Aorta (tissue), 5 donors: ENCODE results near the gene VPS37C. TPM values are rescaled to one million over a fixed set of nuclear protein-coding genes. Genes with fewer than 3 reads are reported as not detected.

Source experiments
- ATAC-seq: fragments of 200-7000 bp; cut with Tn5 transposase; one replicate; pipeline ENCODE4 v1.9.1; 2022; ENCODE audit warnings: moderate library complexity; ENCODE audit not compliant: low FRiP score
- DNase-seq, 2 donors: peaks; one replicate each; pipeline ENCODE4 v3.0.0-alpha.2; 2020
- H3K27ac ChIP-seq, 2 donors: one replicate each; pipeline ENCODE4 v1.5.1; 2013; ENCODE audit warnings: low read length in 2 of 2, mild to moderate bottlenecking in 2 of 2, moderate library complexity in 2 of 2, control low read depth in 1 of 2, inconsistent platforms in 1 of 2, low read depth in 1 of 2
- H3K27me3 ChIP-seq, 2 donors: one replicate each; pipeline ENCODE4 v1.6.1; 2013; ENCODE audit warnings: control low read depth in 1 of 2, low read length in 1 of 2, mild to moderate bottlenecking in 1 of 2, moderate library complexity in 1 of 2; ENCODE audit not compliant: insufficient read depth in 2 of 2, control insufficient read depth in 1 of 2
- H3K36me3 ChIP-seq, 2 donors: one replicate each; pipeline ENCODE4 v1.6.1; 2013; ENCODE audit warnings: control low read depth in 1 of 2, low read length in 1 of 2, mild to moderate bottlenecking in 1 of 2; ENCODE audit not compliant: insufficient read depth in 2 of 2, control insufficient read depth in 1 of 2
- H3K4me1 ChIP-seq, 2 donors: one replicate each; pipeline ENCODE4 v1.6.1; 2013; ENCODE audit warnings: low read length in 2 of 2, control low read depth in 1 of 2, mild to moderate bottlenecking in 1 of 2, moderate library complexity in 1 of 2; ENCODE audit not compliant: insufficient read depth in 2 of 2, control insufficient read depth in 1 of 2
- H3K4me3 ChIP-seq, 2 donors: one replicate each; pipeline ENCODE4 v1.5.1; 2013; ENCODE audit warnings: low read length in 2 of 2, control low read depth in 1 of 2, mild to moderate bottlenecking in 1 of 2
- H3K9me3 ChIP-seq: one replicate; pipeline ENCODE4 v1.6.1; 2013; ENCODE audit warnings: mild to moderate bottlenecking, low read length; ENCODE audit not compliant: control insufficient read depth
- WGBS, 2 donors: extraction: QIAGEN DNeasy Blood & Tissue Kit; methylation state at CpG; one replicate each; pipeline ENCODE4 v1.1.7; 2013; 5-methylcytosine and 5-hydroxymethylcytosine counted together
- intact Hi-C, 2 donors: fragments of 100-400 bp; cut with DNase I; formaldehyde crosslinking; loops; one replicate each; pipeline versions ENCODE4 v1.14.2 to v1.15.0; 2022
- polyA plus RNA-seq, 2 donors: library from polyadenylated mRNA; stranded (reverse); fragments of 200-250 nt; gene quantifications; one replicate each; pipeline ENCODE4 v1.2.3, GENCODE V29; 2013
- total RNA-seq, 2 donors: library from RNA; stranded (reverse); fragmentation: NEBNext Ultra II Directional; extraction: Animal tissue kit (Norgen Biotek cat#: 25700); gene quantifications; one replicate each; pipeline ENCODE4 v1.2.1, GENCODE V29; 2021
- donor health status: healthy with polysubstance abuse.
- donor health status: Bipolar disorder and iron deficiency.
- donor health status: DM: no; HTN: no; CAD: no.
- donor health status: DM: no; HTN: no; CAD: no.
- donor health status: DM: yes; HTN: yes; CAD: no.

The VPS37C gene
- total and polyA plus RNA-seq, 4 donors, result 12.7 to 39.9 (median 21.9) TPM

DNA sequence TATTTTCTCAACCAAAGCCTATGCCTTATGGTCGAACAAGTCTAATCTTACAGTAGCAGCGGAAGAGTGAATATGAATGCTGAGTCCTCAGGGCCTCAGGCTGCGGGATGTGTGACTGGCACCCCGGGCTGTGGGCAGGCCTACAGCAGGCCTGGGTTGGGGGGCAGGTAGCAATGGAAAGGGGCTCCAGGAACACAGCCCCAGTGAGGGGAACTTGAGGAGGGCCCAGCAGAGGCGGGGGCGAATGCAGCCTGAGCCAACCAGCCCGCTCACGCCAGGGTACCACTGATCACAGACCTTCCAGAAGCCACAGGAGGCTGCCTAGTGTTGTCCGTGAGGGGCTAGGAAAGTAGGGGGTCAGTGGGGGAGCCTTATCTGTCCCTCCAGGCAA, 70.2 kb downstream of the VPS37C start:
- 94 to 98% methylated on average over 9 of the region's 9 CpGs for WGBS, 2 donors
- Histone ChIP-seq H3K36me3 (no peaks in the 10 kb centered on the region), H3K4me3 (no peak overlapping the region), H3K4me1 (no peaks in the 10 kb centered on the region), H3K27ac (no peak overlapping the region), H3K27me3 (no peaks in the 10 kb centered on the region), H3K9me3 (no peaks in the 10 kb centered on the region)
- intact Hi-C loops, result no loop called here
- ATAC-seq (no peak), DNase-seq (no peak)

DNA sequence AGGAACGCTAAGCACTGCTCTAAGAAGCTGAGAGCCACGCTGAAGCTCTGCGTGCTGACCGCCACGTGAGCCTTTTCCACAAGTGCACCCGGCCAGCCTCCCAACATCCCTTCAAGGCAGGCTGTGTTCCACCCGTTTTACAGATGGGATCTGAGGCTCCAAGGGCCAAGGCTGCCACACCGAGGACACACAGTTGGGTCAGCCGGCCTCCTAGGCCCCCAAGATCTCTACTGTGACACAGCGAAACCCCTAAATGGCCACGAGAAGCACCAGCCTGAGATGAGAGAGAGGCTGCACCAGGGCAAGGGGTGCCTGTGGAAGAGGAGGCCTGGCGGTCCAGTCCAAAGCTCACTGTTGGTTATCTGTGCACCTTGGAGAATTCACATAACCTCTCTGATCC, 70.7 kb downstream of the VPS37C start:
- 82 to 83% methylated on average over 12 of the region's 12 CpGs for WGBS, 2 donors
- H3K36me3 ChIP-seq, result no peaks in the 10 kb centered on the region
- DNase-seq (no peak), ATAC-seq (no peak)
- no peaks in the 10 kb centered on the region for H3K4me1 ChIP-seq
- H3K27me3 ChIP-seq, result no peaks in the 10 kb centered on the region
- intact Hi-C loops, result no loop called here
- H3K4me3 ChIP-seq, result no peak overlapping the region
- no peaks in the 10 kb centered on the region for H3K9me3 ChIP-seq
- H3K27ac ChIP-seq, result no peak overlapping the region

DNA sequence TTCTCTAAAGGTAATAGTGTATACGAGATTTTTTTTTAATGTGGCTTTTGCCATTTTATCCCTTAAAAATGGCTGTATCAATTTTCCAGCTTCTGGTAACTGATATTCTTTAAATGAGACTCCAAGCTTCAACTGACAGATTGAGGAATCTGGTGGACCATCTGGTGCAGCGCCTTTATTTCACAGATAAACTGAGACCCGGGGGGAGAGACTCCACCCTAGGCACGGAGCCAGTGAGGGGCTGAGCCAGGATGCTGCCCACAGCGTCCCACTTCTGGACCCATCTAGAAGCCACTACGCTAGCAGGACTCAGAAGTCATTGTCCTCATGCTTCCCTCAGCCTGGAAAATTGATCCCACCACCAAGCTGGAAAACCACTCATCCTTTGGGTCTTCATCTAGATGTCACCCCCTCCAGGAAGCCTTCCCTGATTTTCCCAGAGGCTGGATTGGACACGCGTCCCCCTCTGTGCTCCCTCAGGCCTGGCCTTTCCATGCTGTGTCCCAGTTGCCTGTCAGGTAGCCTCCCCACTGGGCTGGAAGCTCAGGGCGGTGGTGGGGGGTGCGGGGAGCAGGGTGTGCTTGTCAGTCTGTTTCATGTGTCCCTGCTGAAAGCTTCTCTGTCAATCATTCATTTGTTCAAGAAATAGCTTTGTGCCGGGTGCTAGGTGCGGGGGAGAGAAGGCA, 71.3 kb downstream of the VPS37C start:
- WGBS, 2 donors, result 82 to 84% methylated on average over 12 of the region's 12 CpGs
- H3K27me3 ChIP-seq, result no peaks in the 10 kb centered on the region
- DNase-seq (no peak), ATAC-seq (no peak)
- H3K4me3 ChIP-seq, result no peak overlapping the region
- no peaks in the 10 kb centered on the region for H3K4me1 ChIP-seq
- no peaks in the 10 kb centered on the region for H3K9me3 ChIP-seq
- no peaks in the 10 kb centered on the region for H3K36me3 ChIP-seq
- H3K27ac ChIP-seq, result no peak overlapping the region
- intact Hi-C loops, result no loop called here

DNA sequence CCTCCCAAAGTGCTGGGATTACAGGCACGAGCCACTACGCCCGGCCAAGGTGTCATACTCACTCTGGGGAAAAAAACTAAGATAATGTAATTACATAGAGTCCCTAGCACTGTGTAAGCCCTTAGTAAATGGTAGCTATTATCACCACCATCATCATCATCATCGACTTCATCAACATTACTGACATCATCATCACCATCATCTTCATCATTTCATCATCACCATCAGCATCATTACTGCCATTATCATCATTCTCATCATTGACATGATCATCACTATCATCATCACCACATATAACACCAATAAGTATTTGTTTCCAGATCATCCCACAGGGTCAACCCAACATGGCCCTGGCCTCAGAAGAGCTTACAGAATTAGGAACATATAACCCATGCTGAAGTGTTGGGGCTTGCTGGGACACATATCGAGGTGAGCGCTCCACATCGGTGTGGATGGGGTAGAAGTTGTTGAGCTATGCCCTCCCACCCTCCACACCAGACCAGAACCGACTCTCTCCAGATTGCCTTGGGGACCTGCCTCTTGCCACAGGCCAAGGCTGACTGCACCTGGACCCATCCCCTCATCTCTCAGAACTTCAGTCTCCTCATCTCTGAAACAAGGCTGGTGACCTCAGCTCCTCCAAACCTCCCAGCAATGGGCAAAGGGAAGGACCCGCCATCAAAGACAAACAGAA, 73.7 kb downstream of the VPS37C start:
- WGBS, 2 donors, result 90 to 91% methylated on average over 9 of the region's 9 CpGs
- intact Hi-C loops, result no loop called here
- H3K27me3 ChIP-seq, result no peaks in the 10 kb centered on the region

DNA sequence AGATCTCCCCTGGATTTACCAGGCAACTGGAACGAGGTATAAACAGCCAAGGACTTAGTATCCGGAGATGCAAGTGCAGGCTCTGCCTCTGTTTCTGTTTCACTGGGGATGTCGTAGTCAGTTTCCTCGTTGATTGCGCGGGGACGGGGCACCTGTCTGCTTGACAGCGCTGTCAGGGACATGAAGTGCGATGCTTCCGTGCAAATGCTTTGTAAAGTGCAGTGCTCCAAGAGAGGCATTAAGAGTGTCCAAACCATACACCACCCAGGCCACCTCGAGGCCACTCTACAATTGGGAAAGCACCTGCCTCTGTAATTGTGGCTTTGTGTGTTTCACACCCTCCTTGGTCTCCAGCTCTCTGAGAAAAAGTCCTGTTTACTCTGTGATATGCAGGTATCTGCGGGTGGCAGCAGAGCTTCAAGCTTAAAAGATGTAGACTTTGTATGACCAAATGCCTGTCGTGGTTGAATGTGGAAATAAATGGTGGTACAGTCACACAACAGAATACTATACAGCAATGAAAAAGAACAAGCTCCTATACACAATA, 77.6 kb downstream of the VPS37C start:
- H3K9me3 ChIP-seq, result no peaks in the 10 kb centered on the region
- whole genome bisulfite sequencing, 2 donors, result 84 to 86% methylated on average over 13 of the region's 13 CpGs
- no peak overlapping the region for H3K4me3 ChIP-seq
- intact Hi-C loops, result loop anchor here in 1 of 2 donors (5.0 kb wide), 1 partner anchor 36 kb away; no protein-coding TSS in a partner anchor
- H3K27ac ChIP-seq, result no peak overlapping the region
- H3K27me3 ChIP-seq, result no peaks in the 10 kb centered on the region
- no peaks in the 10 kb centered on the region for H3K4me1 ChIP-seq
- no peak for DNase-seq
- ATAC-seq, result no peak
- H3K36me3 ChIP-seq, result no peaks in the 10 kb centered on the region

More for the DNA sequence above, 73.7 kb downstream of the VPS37C start:
- no peak for ATAC-seq
- no peaks in the 10 kb centered on the region for H3K4me1 ChIP-seq
- H3K27ac ChIP-seq, result no peak overlapping the region
- H3K9me3 ChIP-seq, result no peaks in the 10 kb centered on the region
- no peak for DNase-seq
- no peaks in the 10 kb centered on the region for H3K36me3 ChIP-seq
- H3K4me3 ChIP-seq, result no peak overlapping the region

DNA sequence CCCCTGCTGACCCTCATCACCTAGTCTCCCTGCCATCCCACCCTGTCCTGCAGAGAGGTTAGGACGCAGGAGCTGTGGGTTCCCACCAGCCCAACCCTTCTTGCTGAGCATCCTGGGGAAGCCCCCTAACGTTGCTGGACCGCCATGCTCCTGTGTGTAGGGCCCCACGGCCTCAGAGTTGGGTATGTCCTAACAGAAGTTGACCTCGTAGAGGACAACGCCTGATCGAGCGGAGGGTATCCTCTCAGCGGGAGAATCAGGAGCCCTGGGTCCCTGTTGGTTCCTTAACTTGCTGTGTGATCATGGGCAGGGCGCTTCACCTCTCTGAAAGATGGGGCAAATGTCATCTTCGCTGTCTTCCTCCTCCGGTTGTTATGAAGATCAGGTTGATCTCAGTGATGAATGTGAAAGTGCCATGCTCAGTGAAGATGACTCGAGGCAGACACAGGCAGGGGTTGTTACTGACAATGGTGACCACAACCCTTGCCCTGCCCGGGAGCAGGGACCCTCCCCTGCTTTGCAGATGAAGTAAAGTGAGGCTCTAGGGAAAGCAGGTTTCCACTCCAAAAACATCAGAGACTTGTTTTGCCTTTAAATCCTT, 78.2 kb downstream of the VPS37C start:
- Histone ChIP-seq H3K4me3 (no peak overlapping the region), H3K36me3 (no peaks in the 10 kb centered on the region), H3K27ac (no peak overlapping the region), H3K27me3 (no peaks in the 10 kb centered on the region), H3K4me1 (no peaks in the 10 kb centered on the region), H3K9me3 (no peaks in the 10 kb centered on the region)
- WGBS, 2 donors, result 85% methylated on average over 14 of the region's 14 CpGs
- no peak for ATAC-seq
- no peak for DNase-seq
- intact Hi-C loops, result loop anchor here in 1 of 2 donors (5.0 kb wide), 1 partner anchor 36 kb away; no protein-coding TSS in a partner anchor

DNA sequence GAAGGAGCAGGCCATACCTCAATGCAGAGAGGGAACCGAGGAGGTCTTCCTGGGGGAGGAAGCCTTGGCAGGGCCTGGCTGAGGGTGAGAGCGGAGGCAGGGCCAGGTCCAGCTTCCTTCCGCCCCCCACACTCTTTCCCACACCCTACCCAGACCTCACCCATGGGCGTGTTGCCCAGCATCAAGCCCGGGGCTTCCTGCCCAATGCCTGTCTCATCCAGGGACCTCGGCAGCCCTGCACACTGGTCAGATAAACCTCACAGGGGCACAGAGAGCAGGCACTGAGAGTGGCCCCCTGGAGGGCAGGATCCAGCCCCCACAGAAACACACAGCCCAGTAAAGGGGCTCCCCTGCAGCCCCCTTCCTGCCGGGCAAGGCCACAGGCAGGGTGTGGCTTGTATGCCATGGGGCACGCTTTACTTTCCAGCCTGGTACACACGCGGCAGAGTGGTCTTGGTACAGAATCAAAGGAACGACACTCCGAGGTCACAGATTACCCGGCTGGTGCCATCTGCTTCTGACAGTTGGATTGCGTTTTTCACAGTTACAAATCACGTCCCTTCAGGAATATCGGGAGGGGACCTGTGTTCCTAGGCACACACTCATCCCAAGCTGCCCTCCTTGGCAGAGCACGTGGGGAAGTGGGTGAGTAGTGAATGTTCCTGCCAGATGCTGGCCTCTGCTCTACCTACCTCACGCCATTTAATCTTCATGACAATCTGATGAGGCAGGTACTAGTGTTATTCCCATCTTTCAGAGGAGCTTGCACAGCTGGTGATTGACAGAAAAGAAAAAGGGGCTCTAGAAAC, 79.0 kb downstream of the VPS37C start:
- Histone ChIP-seq H3K9me3 (no peaks in the 10 kb centered on the region), H3K27me3 (no peaks in the 10 kb centered on the region), H3K27ac (no peak overlapping the region), H3K4me3 (no peak overlapping the region), H3K4me1 (no peaks in the 10 kb centered on the region), H3K36me3 (no peaks in the 10 kb centered on the region)
- intact Hi-C loops, result loop anchor here in 1 of 2 donors (5.0 kb wide), 1 partner anchor 35 kb away; no protein-coding TSS in a partner anchor
- no peak for DNase-seq
- WGBS, 2 donors, result 61 to 62% methylated on average over 18 of the region's 18 CpGs
- ATAC-seq, result no peak

DNA sequence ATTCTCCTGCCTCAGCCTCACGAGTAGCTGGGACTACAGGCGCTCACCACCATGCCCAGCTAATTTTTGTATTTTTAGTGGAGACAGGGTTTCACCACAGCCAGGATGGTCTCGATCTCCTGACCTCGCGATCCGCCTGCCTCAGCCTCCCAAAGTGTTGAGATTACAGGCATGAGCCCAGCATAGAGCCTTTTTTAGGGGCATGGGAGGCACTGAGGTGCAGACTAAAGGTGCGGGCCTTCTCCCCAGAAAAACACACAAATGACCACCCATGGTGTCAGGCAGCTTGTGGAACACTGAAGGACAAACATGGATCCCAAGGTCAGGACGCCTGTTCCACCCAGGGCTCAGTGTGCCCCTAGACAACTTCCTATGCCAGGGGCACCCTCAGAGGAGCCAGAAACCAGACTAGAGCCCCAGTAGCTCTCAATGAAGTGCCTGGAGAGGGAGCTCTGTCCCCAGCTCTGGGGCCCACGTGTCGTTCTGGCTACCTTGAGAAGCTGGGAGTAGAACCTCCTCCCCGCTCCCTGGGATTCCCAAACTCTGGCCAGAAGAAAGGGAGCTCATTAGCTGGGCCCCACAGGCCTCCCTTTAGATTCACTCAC, 80.1 kb downstream of the VPS37C start:
- no peak for DNase-seq
- intact Hi-C loops, result loop anchor here in 1 of 2 donors (5.0 kb wide), 1 partner anchor 34 kb away; no protein-coding TSS in a partner anchor
- 83 to 84% methylated on average over 11 of the region's 11 CpGs for WGBS, 2 donors
- no peak for ATAC-seq
- Histone ChIP-seq H3K9me3 (no peaks in the 10 kb centered on the region), H3K27me3 (no peaks in the 10 kb centered on the region), H3K4me1 (no peaks in the 10 kb centered on the region), H3K27ac (no peak overlapping the region), H3K4me3 (no peak overlapping the region), H3K36me3 (no peaks in the 10 kb centered on the region)
